Measurements from ENCODE around the gene XPR1.

- TF ChIP-seq, protein P1, sequence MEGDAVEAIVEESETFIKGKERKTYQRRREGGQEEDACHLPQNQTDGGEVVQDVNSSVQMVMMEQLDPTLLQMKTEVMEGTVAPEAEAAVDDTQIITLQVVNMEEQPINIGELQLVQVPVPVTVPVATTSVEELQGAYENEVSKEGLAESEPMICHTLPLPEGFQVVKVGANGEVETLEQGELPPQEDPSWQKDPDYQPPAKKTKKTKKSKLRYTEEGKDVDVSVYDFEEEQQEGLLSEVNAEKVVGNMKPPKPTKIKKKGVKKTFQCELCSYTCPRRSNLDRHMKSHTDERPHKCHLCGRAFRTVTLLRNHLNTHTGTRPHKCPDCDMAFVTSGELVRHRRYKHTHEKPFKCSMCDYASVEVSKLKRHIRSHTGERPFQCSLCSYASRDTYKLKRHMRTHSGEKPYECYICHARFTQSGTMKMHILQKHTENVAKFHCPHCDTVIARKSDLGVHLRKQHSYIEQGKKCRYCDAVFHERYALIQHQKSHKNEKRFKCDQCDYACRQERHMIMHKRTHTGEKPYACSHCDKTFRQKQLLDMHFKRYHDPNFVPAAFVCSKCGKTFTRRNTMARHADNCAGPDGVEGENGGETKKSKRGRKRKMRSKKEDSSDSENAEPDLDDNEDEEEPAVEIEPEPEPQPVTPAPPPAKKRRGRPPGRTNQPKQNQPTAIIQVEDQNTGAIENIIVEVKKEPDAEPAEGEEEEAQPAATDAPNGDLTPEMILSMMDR (IDR thresholded peaks at IDR 0.05), result no peak
- TF ChIP-seq EP300 (IDR thresholded peaks at IDR 0.05) (no peak), POLR2AphosphoS5 (IDR thresholded peaks at IDR 0.05) (no peak), POLR2A (IDR thresholded peaks at IDR 0.05) (no peak)
Observed at GRCh38 chr1:180765151-180765550, 133.3 kb downstream of the XPR1 start.
